Measurements from ENCODE around the gene KRTAP10-2. TPM values are rescaled to one million over a fixed set of nuclear protein-coding genes. Genes with fewer than 3 reads are reported as not detected.

Gene KRTAP10-2
- total and polyA plus RNA-seq, 2 donors (not counting 1 experiment from before 2014, with no cell fraction given) = not detected

DNA sequence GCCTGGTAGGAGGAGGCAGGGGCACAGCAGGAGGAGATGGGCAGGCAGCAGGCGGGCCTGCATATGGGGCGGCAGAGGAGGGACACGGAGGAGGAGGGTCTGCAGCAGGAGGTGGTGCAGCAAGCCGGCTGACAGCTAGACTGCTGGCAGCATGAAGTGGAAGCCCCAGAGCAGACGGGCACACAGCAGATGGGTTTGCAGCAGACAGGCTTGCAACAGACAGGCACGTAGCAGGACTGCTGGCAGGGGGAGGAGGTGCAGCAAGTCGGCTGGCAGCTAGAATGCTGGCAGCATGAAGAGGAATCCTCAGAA is 28.5 kb upstream of the KRTAP10-2 start:
- DNase-seq (ENCODE audit: low read depth in 2 of 2) = no peak
- TF ChIP-seq CTCF (conservative IDR thresholded peaks at IDR 0.05 in 1 of 2, IDR thresholded peaks at IDR 0.05 in 1 of 2; ENCODE audit: low read depth in 1 of 2, low read length in 2 of 2) (no peak), EZH2 (IDR thresholded peaks at IDR 0.05; ENCODE audit: low read length, missing control alignments) (no peak)
- Histone ChIP-seq H3K9ac (ENCODE audit: insufficient read depth, low read length) (no peak overlapping the region), H3K4me1 (ENCODE audit: control insufficient read depth, extremely low read depth, insufficient read depth, low read length) (no peaks in the 10 kb centered on the region), H3K4me3 (replicated peaks in 1 of 4; ENCODE audit: control extremely low read depth in 1 of 4, insufficient read depth in 1 of 4, low read depth in 3 of 4, low read length in 4 of 4) (no peak overlapping the region), H3K36me3 (ENCODE audit: control insufficient read depth, insufficient read depth, low read length) (no peaks in the 10 kb centered on the region), H3K27me3 (ENCODE audit: control insufficient read depth, insufficient read depth, low read length) (no peaks in the 10 kb centered on the region), H3K4me2 (ENCODE audit: extremely low read depth, insufficient read depth, low read length) (no peak overlapping the region), H2AFZ (ENCODE audit: low read length) (no peak overlapping the region), H3K79me2 (ENCODE audit: control insufficient read depth, insufficient read depth, low read length) (no peaks in the 10 kb centered on the region), H3K27ac (ENCODE audit: insufficient read depth, low read length) (no peak overlapping the region), H4K20me1 (ENCODE audit: control insufficient read depth, extremely low read depth, insufficient read depth, low read length) (no peaks in the 10 kb centered on the region), H3K9me3 (ENCODE audit: control insufficient read depth, insufficient read depth, low read depth, low read length) (no peaks in the 10 kb centered on the region)

DNA sequence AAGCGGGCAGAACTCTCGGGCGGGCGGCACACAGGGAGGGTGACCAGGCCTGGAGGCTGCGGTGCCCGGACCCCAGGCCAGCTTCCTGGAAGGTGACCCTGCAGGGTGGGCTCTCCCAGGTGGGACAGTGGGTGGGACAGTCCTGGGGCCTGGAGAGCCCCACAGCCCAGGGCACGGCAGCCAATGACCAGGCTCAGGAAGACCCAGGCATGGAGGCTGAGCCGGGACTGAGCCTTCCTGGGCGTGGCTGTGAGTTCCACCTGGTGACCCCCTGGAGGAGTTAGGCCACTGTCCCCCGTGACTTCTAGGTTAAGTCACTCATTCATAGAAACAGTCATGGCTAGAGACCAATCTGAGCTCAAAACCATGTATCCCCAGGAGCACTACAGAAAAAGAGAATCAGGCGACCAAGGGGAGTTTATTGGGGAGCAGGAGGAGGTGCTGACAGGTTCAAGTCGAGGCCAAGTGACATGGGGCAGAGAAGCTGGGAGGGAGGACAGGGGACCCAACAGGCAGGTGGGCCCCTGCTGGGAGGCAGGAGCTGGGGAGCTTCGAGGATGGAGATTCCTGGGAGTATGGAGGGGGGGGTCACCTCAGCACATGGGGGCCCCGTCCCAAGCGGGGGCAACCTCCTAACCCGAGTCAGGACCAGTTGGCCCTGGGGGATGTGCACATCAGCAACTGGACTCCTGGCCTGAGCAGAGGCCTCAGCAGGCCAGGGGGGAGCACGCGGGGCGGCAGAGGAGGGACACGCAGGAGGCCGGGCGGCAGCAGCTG is 27.9 kb upstream of the KRTAP10-2 start:
- no peak overlapping the region for H3K27ac ChIP-seq (ENCODE audit: insufficient read depth, low read length)
- H3K36me3 ChIP-seq (ENCODE audit: control insufficient read depth, insufficient read depth, low read length) = no peaks in the 10 kb centered on the region
- no peak for DNase-seq (ENCODE audit: low read depth in 2 of 2)
- TF ChIP-seq EZH2 (IDR thresholded peaks at IDR 0.05; ENCODE audit: low read length, missing control alignments) = no peak
- no peak for TF ChIP-seq CTCF (conservative IDR thresholded peaks at IDR 0.05 in 1 of 2, IDR thresholded peaks at IDR 0.05 in 1 of 2; ENCODE audit: low read depth in 1 of 2, low read length in 2 of 2)
- no peak overlapping the region for H3K4me3 ChIP-seq (replicated peaks in 1 of 4; ENCODE audit: control extremely low read depth in 1 of 4, insufficient read depth in 1 of 4, low read depth in 3 of 4, low read length in 4 of 4)
- H2AFZ ChIP-seq (ENCODE audit: low read length) = no peak overlapping the region
- no peaks in the 10 kb centered on the region for H3K4me1 ChIP-seq (ENCODE audit: control insufficient read depth, extremely low read depth, insufficient read depth, low read length)
- H3K27me3 ChIP-seq (ENCODE audit: control insufficient read depth, insufficient read depth, low read length) = no peaks in the 10 kb centered on the region
- H3K4me2 ChIP-seq (ENCODE audit: extremely low read depth, insufficient read depth, low read length) = no peak overlapping the region
- H3K9ac ChIP-seq (ENCODE audit: insufficient read depth, low read length) = no peak overlapping the region
- H3K9me3 ChIP-seq (ENCODE audit: control insufficient read depth, insufficient read depth, low read depth, low read length) = no peaks in the 10 kb centered on the region
- no peaks in the 10 kb centered on the region for H4K20me1 ChIP-seq (ENCODE audit: control insufficient read depth, extremely low read depth, insufficient read depth, low read length)
- H3K79me2 ChIP-seq (ENCODE audit: control insufficient read depth, insufficient read depth, low read length) = no peaks in the 10 kb centered on the region

- DNase-seq (ENCODE audit: low read depth in 2 of 2) = no peak
- Histone ChIP-seq H3K36me3 (ENCODE audit: control insufficient read depth, insufficient read depth, low read length) (no peaks in the 10 kb centered on the region), H3K4me2 (ENCODE audit: extremely low read depth, insufficient read depth, low read length) (no peak overlapping the region), H4K20me1 (ENCODE audit: control insufficient read depth, extremely low read depth, insufficient read depth, low read length) (no peaks in the 10 kb centered on the region), H3K9me3 (ENCODE audit: control insufficient read depth, insufficient read depth, low read depth, low read length) (no peaks in the 10 kb centered on the region), H3K4me1 (ENCODE audit: control insufficient read depth, extremely low read depth, insufficient read depth, low read length) (no peaks in the 10 kb centered on the region), H3K4me3 (replicated peaks in 1 of 4; ENCODE audit: control extremely low read depth in 1 of 4, insufficient read depth in 1 of 4, low read depth in 3 of 4, low read length in 4 of 4) (no peak overlapping the region), H3K9ac (ENCODE audit: insufficient read depth, low read length) (no peak overlapping the region), H3K79me2 (ENCODE audit: control insufficient read depth, insufficient read depth, low read length) (no peaks in the 10 kb centered on the region), H3K27ac (ENCODE audit: insufficient read depth, low read length) (no peak overlapping the region), H3K27me3 (ENCODE audit: control insufficient read depth, insufficient read depth, low read length) (no peaks in the 10 kb centered on the region), H2AFZ (ENCODE audit: low read length) (no peak overlapping the region)
- TF ChIP-seq EZH2 (IDR thresholded peaks at IDR 0.05; ENCODE audit: low read length, missing control alignments) = no peak
- TF ChIP-seq CTCF (conservative IDR thresholded peaks at IDR 0.05 in 1 of 2, IDR thresholded peaks at IDR 0.05 in 1 of 2; ENCODE audit: low read depth in 1 of 2, low read length in 2 of 2) = no peak
Observed at GRCh38 chr21:44578371-44579055, 27.2 kb upstream of the KRTAP10-2 start.

All from fibroblast of lung (primary cell).